A549 (cell line): Measurements from ENCODE around the gene STX8. TPM values are rescaled to one million over a fixed set of nuclear protein-coding genes. Genes with fewer than 3 reads are reported as not detected.

Experiments used
- ATAC-seq, 2 experiments: fragments of 200-7000 bp in 1 of 2; fragments of >200 bp in 1 of 2; cut with Nextera tagmentation in 1 of 2; cut with Tn5 transposase in 1 of 2; 3 replicates each; pipeline versions ENCODE4 v1.8.0 to v1.9.1; 2018 to 2020; ENCODE audit warnings: mild to moderate bottlenecking in 1 of 2, moderate library complexity in 1 of 2
- CTCF ChIA-PET: fragments of 300-600 bp; sonication (Branson Sonifier 250); formaldehyde crosslinking; extraction: SDS; loops from one replicate; lab custom pipeline; 2021; ENCODE audit warnings: antibody characterized with exemption, inconsistent platforms; lab: Yijun Ruan, JAX
- POLR2A ChIA-PET: fragments of 350-600 bp; formaldehyde crosslinking; extraction: SDS; loops from one replicate; lab custom pipeline; 2021; ENCODE audit warnings: antibody characterized with exemption, inconsistent platforms; lab: Yijun Ruan, JAX
- DNase-seq, 2 experiments: peaks; one replicate each; pipeline versions ENCODE4 v3.0.0 to v3.0.0-alpha.2; 2011 to 2016; ENCODE audit warnings: low read depth in 1 of 2, low spot score in 1 of 2
- FAIRE-seq: peaks from 2 replicates; lab custom pipeline; 2011; peaks lifted over from hg19 to GRCh38; lab: Jason Lieb, UNC
- H3K27ac ChIP-seq, 2 experiments: fragments of >200 bp; sonication (Bioruptor Twin); formaldehyde crosslinking; 3 replicates each; pipeline ENCODE4 v1.5.1; 2016 to 2017
- H3K4me1 ChIP-seq: fragments of >200 bp; sonication (Bioruptor Twin); formaldehyde crosslinking; 3 replicates; pipeline ENCODE4 v1.6.1; 2016
- H3K4me2 ChIP-seq: fragments of >200 bp; sonication (Bioruptor Twin); formaldehyde crosslinking; 3 replicates; pipeline ENCODE4 v1.6.1; 2016
- H3K4me3 ChIP-seq: fragments of >200 bp; sonication (Bioruptor Twin); formaldehyde crosslinking; 3 replicates; pipeline ENCODE4 v1.5.1; 2016
- H3K9me3 ChIP-seq: fragments of >200 bp; sonication (Bioruptor Twin); formaldehyde crosslinking; 3 replicates; pipeline ENCODE4 v1.6.1; 2016
- CBX2 ChIP-seq: fragments of 200-600 bp; sonication (generic); IDR thresholded peaks from 2 replicates; pipeline ENCODE4 v1.6.1; 2016; ENCODE audit warnings: low read depth, mild to moderate bottlenecking, borderline replicate concordance
- CHD4 ChIP-seq: fragments of 200-600 bp; sonication (generic); IDR thresholded peaks from 2 replicates; pipeline ENCODE4 v1.6.1; 2016; ENCODE audit warnings: antibody characterized with exemption, mild to moderate bottlenecking, borderline replicate concordance
- EHF ChIP-seq: fragments of 250-450 bp; sonication (Bioruptor Pico); IDR thresholded peaks from 2 replicates; pipeline ENCODE4 v1.5.0; 2020; ENCODE audit warnings: mild to moderate bottlenecking
- EP300 ChIP-seq, 2 experiments: fragments of >200 bp; sonication (Bioruptor Twin); formaldehyde crosslinking; IDR thresholded peaks; 2 replicates in 1 of 2; 3 replicates in 1 of 2; pipeline ENCODE4 v1.6.1; 2016 to 2017
- ESRRA ChIP-seq: fragments of 150-350 bp; IDR thresholded peaks from 2 replicates; pipeline ENCODE4 v1.6.1; 2014; ENCODE audit warnings: mild to moderate bottlenecking, low read length, borderline replicate concordance
- FOXS1 ChIP-seq: fragments of 250-450 bp; sonication (Bioruptor Pico); IDR thresholded peaks from 2 replicates; pipeline ENCODE4 v1.5.0; 2020; ENCODE audit warnings: mild to moderate bottlenecking, moderate library complexity
- GATA3 ChIP-seq: IDR thresholded peaks from 2 replicates; pipeline ENCODE4 v1.6.1; 2012; ENCODE audit warnings: borderline replicate concordance
- HOXA7 ChIP-seq: fragments of 250-450 bp; sonication (Bioruptor Pico); IDR thresholded peaks from 2 replicates; pipeline ENCODE4 v1.5.0; 2020; ENCODE audit warnings: mild to moderate bottlenecking, moderate library complexity
- JUN ChIP-seq, 2 experiments: fragments of >200 bp; sonication (Bioruptor Twin); formaldehyde crosslinking; IDR thresholded peaks; 2 replicates in 1 of 2; 3 replicates in 1 of 2; pipeline ENCODE4 v1.6.1; 2016 to 2017
- MAZ ChIP-seq: fragments of 150-350 bp; IDR thresholded peaks from 2 replicates; pipeline ENCODE4 v1.6.1; 2014; ENCODE audit warnings: antibody characterized with exemption, low read depth, low read length, borderline replicate concordance
- NFE2L2 ChIP-seq: fragments of 150-350 bp; conservative IDR thresholded peaks from 2 replicates; pipeline ENCODE4 v1.6.1; 2014; ENCODE audit warnings: low read length
- NPAS2 ChIP-seq: fragments of 250-450 bp; sonication (Bioruptor Pico); IDR thresholded peaks from 2 replicates; pipeline ENCODE4 v1.8.0; 2022; ENCODE audit warnings: mild to moderate bottlenecking, moderate library complexity, borderline replicate concordance
- POLR2AphosphoS2 ChIP-seq: conservative IDR thresholded peaks from 2 replicates; pipeline ENCODE4 v1.6.1; 2012; ENCODE audit warnings: low read length, improper control_type of control experiment, inconsistent platforms
- RAD21 ChIP-seq, 2 experiments: fragments of >200 bp in 1 of 2; sonication (Bioruptor Twin) in 1 of 2; formaldehyde crosslinking in 1 of 2; IDR thresholded peaks in 1 of 2; conservative IDR thresholded peaks in 1 of 2; 2 replicates in 1 of 2; 3 replicates in 1 of 2; pipeline ENCODE4 v1.6.1; 2012 to 2018; ENCODE audit warnings: inconsistent platforms in 1 of 2
- RCOR1 ChIP-seq: fragments of 150-350 bp; IDR thresholded peaks from 2 replicates; pipeline ENCODE4 v1.6.1; 2014; ENCODE audit warnings: antibody characterized with exemption, low read length, low read depth
- RFX5 ChIP-seq: fragments of 450-650 bp; IDR thresholded peaks from 2 replicates; pipeline ENCODE4 v1.7.1; 2014; ENCODE audit warnings: antibody characterized with exemption, mild to moderate bottlenecking, moderate library complexity
- SREBF2 ChIP-seq: fragments of 450-650 bp; IDR thresholded peaks from 2 replicates; pipeline ENCODE4 v1.6.1; 2014; ENCODE audit warnings: mild to moderate bottlenecking, moderate library complexity
- TP53 ChIP-seq: fragments of 250-450 bp; sonication (Bioruptor Pico); IDR thresholded peaks from 2 replicates; pipeline ENCODE4 v1.5.0; 2021; ENCODE audit warnings: mild to moderate bottlenecking, moderate library complexity
- ZC3H11A ChIP-seq: fragments of 450-650 bp; IDR thresholded peaks from 2 replicates; pipeline ENCODE4 v1.6.1; 2014; ENCODE audit warnings: antibody characterized with exemption, mild to moderate bottlenecking
- ZNF302 ChIP-seq: fragments of 250-450 bp; sonication (Bioruptor Pico); IDR thresholded peaks from 2 replicates; pipeline ENCODE4 v1.9.0; 2021; ENCODE audit warnings: inconsistent platforms, mild to moderate bottlenecking, moderate library complexity
- WGBS: methylation state at CpG from one replicate; pipeline ENCODE4 v1.1.6; 2017; ENCODE audit errors: missing lambda C conversion rate; 5-methylcytosine and 5-hydroxymethylcytosine counted together
- polyA plus RNA-seq, 4 experiments: library from polyadenylated mRNA; depleted of rRNA in 3 of 4; stranded (reverse); fragments of >200 nt; fragmentation: RNase III in 1 of 4; extraction: RNeasy Plus Mini Kit Qiagen cat#74134 plus additional on column Dnase treatment in 1 of 4; gene quantifications; 2 replicates in 3 of 4; 3 replicates in 1 of 4; pipeline ENCODE4 v1.2.3, GENCODE V29; 2011 to 2017
- TF ChIP-seq, protein P1 (sequence below): fragments of 250-450 bp; sonication (Bioruptor Pico); IDR thresholded peaks from 2 replicates; pipeline ENCODE4 v1.5.0; 2020; ENCODE audit warnings: low read depth, mild to moderate bottlenecking, moderate library complexity

STX8 gene
- polyA plus RNA-seq, 2 of the 4 experiments (the other 2 are of a cell fraction) = 93.6 to 168 TPM

DNA sequence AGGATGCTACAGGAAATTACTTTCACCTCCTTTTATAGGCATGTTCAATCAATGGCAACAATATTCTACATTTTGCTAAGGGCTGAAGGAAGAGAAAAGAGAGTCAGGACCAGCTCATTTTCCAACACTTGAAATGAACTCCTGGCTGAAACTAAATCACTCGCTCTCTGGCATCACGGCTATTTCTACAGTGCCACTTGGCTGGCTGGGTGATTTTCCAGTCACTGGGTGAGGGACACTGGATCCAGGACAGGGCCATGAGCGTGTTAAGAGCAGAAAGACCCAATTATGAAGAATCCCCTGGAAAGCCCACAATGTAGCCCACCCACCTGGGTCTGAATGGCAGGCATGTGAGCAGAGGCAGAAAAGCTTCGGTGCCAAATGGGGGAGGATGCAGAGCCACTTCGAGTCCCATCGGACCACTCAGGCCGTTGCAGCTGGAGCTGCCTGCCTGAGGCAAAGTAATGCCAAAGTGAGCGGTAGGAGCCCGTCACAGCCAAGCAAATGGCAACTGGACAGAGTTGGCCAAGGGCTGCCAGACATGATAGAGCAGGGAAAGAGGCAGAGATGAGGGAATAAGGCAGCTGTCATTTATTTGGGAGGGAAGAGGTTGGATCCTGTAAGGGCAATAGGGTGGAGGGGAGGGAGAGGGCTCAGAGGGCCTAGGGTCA is 246.2 kb downstream of the STX8 start:
- Histone ChIP-seq H3K4me3 (no peak overlapping the region), H3K4me2 (no peak overlapping the region), H3K9me3 (peaks cover 3% of the 10 kb centered on the region; the same call in 1 of the 3 replicates), H3K27ac (no peak overlapping the region)
- DNase-seq = no peak
- no peak; a peak in 1 of 6 replicates for ATAC-seq
- TF ChIP-seq ZNF302 (CRISPR knock-in tag) (no peak), EP300 (IDR thresholded peaks at IDR 0.05) (no peak), HOXA7 (CRISPR knock-in tag) (no peak)
- TF ChIP-seq, all 56 proteins: peak for 0
- H3K4me1 ChIP-seq = no peaks in the 10 kb centered on the region
- ChIA-PET CTCF (interaction anchor here (0.6 kb wide), 1 partner anchor 225 kb away, joined by 4 read pairs; no protein-coding TSS in a partner anchor), POLR2A (no interaction called here)
- FAIRE-seq = no peak
- 86% methylated on average over 9 of the region's 9 CpGs for WGBS

DNA sequence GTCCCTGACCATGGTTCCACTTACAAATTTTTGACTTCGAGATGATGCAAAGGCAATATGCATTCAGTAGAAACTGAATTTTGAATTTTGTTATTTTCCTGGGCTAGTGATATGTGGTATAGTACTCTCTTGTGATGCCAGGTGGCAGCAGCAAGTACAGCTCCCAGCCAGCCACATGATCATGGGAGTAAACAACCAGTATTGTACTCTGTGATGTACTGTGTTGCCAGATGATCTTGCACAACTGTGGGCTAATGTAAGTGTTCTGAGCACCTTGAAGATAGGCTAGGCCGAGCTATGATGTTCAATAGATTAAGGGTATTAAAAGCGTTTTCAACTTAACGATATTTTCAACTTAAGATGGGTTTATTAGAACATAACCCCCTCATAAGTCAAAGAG is 250.8 kb downstream of the STX8 start:
- 89% methylated on average over 4 of the region's 4 CpGs for WGBS
- ChIA-PET POLR2A (no interaction called here), CTCF (interaction anchor here (0.6 to 2.2 kb wide), 3 partner anchors 13 to 44 kb away, joined by 3 to 8 read pairs (median 4); no protein-coding TSS in a partner anchor)
- Histone ChIP-seq H3K9me3 (no peaks in the 10 kb centered on the region), H3K27ac (no peak overlapping the region), H3K4me3 (no peak overlapping the region), H3K4me1 (no peaks in the 10 kb centered on the region), H3K4me2 (no peak overlapping the region)
- FAIRE-seq (no peak), DNase-seq (peak in 1 of 2 experiments; percentile 35), ATAC-seq (peak; percentile 62 to 76; a peak in 4 of 6 replicates)
- TF ChIP-seq RCOR1 = no peak
- TF ChIP-seq ZC3H11A = no peak
- TF ChIP-seq MAZ = no peak
- no peak for TF ChIP-seq SREBF2
- no peak for TF ChIP-seq POLR2AphosphoS2
- TF ChIP-seq NFE2L2 = no peak
- no peak for TF ChIP-seq RAD21 (conservative IDR thresholded peaks at IDR 0.05 in 1 of 2, IDR thresholded peaks at IDR 0.05 in 1 of 2)
- TF ChIP-seq GATA3 = no peak
- TF ChIP-seq CHD4 = no peak
- TF ChIP-seq CBX2 = no peak
- TF ChIP-seq ZNF302 (CRISPR knock-in tag) = no peak
- TF ChIP-seq FOXS1 (CRISPR knock-in tag) = no peak
- TF ChIP-seq ESRRA = no peak

DNA sequence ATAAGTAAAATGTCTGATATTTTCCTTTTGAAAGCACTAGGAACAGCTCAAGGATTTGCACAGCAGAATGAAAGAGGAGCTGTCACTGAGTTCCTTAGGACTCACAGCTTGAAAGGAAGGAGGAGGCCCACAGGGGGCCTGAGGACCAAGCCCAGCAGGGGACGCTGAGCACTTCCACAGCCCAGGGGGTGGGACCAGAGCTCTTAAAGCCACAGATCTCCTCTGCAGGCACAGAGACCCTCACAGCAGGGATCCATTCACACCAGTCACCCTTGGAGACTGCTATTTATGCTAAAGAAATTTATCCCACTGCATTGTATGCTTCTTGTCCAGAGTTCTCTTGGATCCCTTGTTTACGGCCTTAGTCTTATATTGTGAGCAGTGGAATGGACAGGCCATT is 253.3 kb downstream of the STX8 start:
- Histone ChIP-seq H3K4me1 (no peaks in the 10 kb centered on the region), H3K4me2 (no peak overlapping the region), H3K27ac (no peak overlapping the region), H3K4me3 (no peak overlapping the region), H3K9me3 (peaks cover 16% of the 10 kb centered on the region)
- TF ChIP-seq RFX5 = no peak
- no peak for TF ChIP-seq JUN (IDR thresholded peaks at IDR 0.05)
- no peak for TF ChIP-seq ESRRA
- no peak for TF ChIP-seq EHF (CRISPR knock-in tag)
- no peak for TF ChIP-seq NPAS2 (CRISPR knock-in tag)
- TF ChIP-seq, protein P1, sequence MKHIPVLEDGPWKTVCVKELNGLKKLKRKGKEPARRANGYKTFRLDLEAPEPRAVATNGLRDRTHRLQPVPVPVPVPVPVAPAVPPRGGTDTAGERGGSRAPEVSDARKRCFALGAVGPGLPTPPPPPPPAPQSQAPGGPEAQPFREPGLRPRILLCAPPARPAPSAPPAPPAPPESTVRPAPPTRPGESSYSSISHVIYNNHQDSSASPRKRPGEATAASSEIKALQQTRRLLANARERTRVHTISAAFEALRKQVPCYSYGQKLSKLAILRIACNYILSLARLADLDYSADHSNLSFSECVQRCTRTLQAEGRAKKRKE (CRISPR knock-in tag) = no peak
- TF ChIP-seq CHD4 = no peak
- TF ChIP-seq TP53 (CRISPR knock-in tag) = no peak
- ChIA-PET CTCF (interaction anchor here (0.7 to 1.8 kb wide), 3 partner anchors 9 to 200 kb away, joined by 3 to 7 read pairs (median 3); no protein-coding TSS in a partner anchor), POLR2A (no interaction called here)
- no peak for DNase-seq
- ATAC-seq = peak; percentile 30 to 65; a peak in 4 of 6 replicates
- 62% methylated on average over 2 of the region's 2 CpGs for WGBS
- FAIRE-seq = no peak
